AG09309 (cell line): Measurements from ENCODE around the gene TAGLN2.
A peak's percentile ranks its signal among the peaks of the same experiment; 100 is the strongest.

ENCODE experiments used
- DNase-seq: peaks from one replicate; pipeline ENCODE4 v3.0.0-alpha.2; 2010; ENCODE audit warnings: low read depth
- H3K4me3 ChIP-seq: 2 replicates; pipeline ENCODE4 v1.5.1; 2011; ENCODE audit warnings: mild to moderate bottlenecking, low read depth, low read length, moderate library complexity; ENCODE audit not compliant: control insufficient read depth
- TF ChIP-seq, protein P1 (sequence below): IDR thresholded peaks from 2 replicates; pipeline ENCODE4 v1.5.1; 2011; ENCODE audit warnings: mild to moderate bottlenecking, low read depth, low read length, inconsistent platforms; ENCODE audit not compliant: insufficient read depth, control insufficient read depth; ENCODE audit errors: missing control alignments

TAGLN2 gene

DNA sequence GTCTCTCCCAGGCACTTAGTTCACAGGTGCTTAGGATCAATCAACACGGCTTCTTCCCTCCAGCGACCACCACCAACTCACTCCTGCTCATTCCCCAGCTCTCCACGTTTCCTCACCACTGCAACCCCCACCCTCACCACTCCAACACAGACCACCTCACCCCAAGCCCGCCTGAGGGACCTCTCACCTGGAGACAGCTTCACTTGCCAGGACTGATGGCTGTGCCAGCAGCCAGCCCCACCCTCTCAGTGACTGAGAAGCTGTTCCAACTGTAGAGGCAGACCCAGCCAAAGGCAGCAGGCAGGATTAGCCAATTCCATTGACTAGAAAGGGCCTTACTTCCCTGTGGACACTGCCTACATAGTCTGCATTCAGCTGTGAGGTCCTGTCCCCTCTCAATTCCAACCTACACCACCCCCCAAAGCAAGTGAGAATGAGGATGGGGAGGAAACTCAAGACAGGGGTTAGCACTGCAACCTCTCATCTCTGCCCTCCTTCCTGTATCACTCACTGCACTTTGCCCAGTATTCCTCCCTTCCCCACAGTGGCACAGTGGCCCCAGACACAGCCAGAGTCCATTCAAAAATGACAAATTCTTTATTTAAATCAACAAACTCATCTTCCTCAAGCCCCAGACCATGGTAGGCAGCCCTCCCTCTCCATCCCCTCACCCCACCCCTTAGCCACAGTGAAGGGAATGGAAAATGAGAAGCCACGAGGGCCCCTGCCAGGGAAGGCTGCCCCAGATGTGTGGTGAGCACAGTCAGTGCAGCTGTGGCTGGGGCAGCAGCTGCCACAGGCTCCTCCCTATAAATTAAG, 7.6 kb downstream of the TAGLN2 start:
- no peak overlapping the region for H3K4me3 ChIP-seq
- DNase-seq: no peak
- TF ChIP-seq, protein P1, sequence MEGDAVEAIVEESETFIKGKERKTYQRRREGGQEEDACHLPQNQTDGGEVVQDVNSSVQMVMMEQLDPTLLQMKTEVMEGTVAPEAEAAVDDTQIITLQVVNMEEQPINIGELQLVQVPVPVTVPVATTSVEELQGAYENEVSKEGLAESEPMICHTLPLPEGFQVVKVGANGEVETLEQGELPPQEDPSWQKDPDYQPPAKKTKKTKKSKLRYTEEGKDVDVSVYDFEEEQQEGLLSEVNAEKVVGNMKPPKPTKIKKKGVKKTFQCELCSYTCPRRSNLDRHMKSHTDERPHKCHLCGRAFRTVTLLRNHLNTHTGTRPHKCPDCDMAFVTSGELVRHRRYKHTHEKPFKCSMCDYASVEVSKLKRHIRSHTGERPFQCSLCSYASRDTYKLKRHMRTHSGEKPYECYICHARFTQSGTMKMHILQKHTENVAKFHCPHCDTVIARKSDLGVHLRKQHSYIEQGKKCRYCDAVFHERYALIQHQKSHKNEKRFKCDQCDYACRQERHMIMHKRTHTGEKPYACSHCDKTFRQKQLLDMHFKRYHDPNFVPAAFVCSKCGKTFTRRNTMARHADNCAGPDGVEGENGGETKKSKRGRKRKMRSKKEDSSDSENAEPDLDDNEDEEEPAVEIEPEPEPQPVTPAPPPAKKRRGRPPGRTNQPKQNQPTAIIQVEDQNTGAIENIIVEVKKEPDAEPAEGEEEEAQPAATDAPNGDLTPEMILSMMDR: no peak

DNA sequence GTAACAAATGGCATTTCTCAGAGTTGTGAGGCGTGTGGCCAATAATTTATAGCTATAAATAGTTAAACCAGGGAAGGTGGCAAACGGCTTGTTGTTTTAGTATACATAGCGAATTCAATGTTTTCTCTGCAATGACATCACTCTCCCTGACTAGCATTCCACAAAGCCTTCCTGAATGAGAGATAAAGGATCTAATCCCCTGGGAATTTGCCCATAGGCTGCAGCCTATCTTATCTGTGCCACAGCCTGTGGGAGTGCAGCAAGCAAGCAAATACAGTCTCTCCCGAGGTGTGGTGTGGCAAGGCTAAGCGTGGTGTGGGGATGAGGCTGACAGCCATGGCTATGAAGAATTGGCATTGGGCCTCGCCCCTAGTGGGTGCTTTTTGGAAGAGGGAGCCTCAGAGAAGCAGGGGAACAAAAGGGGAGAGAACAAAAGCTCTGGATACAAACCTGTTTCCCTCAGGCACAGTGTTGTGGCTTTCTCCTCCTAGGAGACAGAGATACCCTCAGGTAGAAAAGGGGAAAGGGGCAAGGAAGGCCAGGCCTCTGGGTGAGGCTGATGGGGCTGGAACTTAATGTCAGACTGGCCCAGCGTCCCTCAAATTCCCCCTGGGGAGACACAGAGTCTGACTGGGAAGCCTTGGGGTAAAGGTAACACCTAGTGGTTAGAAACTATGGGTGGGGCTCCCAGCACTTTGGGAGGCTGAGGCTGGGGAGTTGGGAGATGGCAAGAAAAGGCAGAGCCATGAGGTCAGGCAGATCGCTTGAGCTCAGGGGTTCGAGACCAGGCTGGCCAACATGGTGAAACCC, 8.9 kb downstream of the TAGLN2 start:
- TF ChIP-seq, protein P1: peak; percentile 7
- no peak overlapping the region for H3K4me3 ChIP-seq
- peak; percentile 55 for DNase-seq

DNA sequence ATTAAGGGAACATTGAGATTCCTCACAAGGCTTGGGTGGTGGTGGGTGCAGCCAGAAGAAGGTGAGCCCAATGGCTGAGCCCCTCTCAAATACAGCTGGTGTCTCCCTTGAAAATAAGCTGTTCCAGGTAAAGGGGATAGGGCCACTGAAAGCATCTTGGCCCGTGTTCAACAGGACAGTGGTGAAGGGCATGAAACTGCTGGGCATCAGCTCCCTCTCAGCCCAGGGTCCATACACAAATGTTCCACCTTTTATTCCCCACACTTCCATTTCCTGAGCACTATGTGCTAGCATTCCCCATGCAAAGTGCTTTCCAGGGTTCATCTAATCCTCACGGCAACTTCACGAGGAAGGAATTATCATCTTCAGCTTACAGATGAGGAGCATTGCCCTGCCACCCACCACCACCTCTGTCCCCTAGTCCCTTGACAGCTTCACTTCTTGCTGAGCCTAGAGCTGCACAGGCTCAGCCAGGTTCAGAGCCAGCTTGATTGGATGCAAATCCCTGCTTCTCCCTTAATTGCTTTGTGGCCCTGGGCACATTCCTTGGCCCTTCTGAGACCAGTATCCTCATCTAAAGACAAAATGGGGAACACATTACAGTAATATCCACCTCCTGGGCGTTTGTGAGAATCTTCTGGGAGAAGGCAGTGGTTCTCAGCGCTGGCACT, 9.6 kb downstream of the TAGLN2 start:
- DNase-seq: no peak
- H3K4me3 ChIP-seq: no peak overlapping the region
- TF ChIP-seq, protein P1: no peak

DNA sequence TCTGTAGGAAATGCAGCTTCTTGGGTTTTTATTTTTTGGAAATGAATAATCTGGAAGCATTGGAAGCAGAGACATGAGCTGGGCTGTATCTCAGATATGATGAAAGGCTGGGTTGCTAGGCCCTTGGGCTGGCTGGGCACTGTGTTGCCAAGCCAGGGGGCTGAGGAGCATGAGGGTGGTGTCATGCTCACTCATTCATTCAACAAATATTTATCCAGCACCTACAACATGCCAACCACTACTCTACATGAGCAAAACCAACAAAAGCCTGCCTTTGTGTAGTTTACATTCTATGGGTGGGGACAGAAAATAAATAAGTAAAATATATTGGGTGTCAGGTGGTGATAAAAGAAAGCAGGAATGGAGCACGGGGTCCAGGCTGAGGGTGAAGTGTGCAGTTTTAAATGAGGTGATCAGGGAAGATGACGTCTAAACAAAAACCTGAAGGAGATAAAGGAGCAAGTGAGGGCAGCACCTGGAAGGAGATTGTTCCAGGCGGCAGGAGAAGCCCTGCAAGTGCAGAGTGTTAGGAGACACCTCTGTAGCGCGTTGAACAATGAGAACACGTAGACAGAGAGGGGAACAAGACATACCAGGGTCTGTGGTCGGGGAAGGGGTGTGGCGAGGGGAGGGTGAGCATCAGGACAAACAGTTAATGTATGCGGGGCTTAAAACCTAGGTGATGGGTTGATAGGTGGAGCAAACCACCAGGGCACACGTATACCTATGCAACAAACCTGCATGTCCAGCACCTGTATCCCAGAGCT, 10.9 kb downstream of the TAGLN2 start:
- no peak overlapping the region for H3K4me3 ChIP-seq
- TF ChIP-seq, protein P1: no peak
- DNase-seq: no peak

DNA sequence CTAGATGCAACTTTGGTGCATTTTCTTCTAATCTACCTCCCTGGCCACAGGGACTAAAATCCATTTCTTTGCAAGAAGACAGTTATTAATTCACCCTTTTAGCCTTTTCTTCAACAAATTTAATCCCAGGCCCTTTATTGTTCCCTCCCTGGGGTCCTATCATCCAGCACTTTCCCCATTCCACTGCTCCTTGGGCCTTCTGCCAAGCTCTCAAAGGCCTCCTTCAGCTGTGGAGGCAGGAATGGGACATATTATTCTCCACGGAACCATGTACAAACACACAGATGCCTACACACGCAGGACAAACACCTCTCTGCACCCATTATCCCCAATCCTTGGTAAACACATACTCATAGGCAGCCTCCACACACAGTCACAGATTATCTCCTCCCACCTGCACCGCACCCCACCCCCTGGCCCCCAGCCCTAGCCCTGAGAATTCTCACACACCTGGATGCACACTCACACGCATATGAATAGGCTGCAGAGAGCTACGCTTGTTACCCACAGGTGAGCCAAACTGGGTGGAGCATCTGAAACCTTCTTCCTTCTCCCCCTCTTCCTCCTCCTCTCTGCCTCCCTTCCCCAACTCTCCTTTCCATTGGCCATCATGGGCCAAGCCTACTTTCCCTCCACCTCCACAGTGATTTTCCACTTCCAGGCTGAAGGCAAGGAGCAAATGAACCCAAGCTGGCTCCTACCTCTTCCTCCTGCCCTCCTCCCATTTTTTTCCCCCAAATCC, 11.7 kb downstream of the TAGLN2 start:
- DNase-seq: no peak
- TF ChIP-seq, protein P1: no peak

More for the DNA sequence above, 11.7 kb downstream of the TAGLN2 start:
- no peak overlapping the region for H3K4me3 ChIP-seq
